Muscle layer of duodenum (tissue), 2 donors: Measurements from ENCODE around the gene RPAIN.

ENCODE experiments used
- H3K27ac ChIP-seq: one replicate; pipeline ENCODE4 v1.7.0; 2013; ENCODE audit warnings: mild to moderate bottlenecking, low read length
- H3K27me3 ChIP-seq: one replicate; pipeline ENCODE4 v1.7.0; 2013; ENCODE audit warnings: low read depth, mild to moderate bottlenecking, control low read depth, low read length
- H3K36me3 ChIP-seq, 2 donors: one replicate each; pipeline ENCODE4 v1.7.0; 2013; ENCODE audit warnings: low read length in 2 of 2, control low read depth in 1 of 2, mild to moderate bottlenecking in 1 of 2; ENCODE audit not compliant: insufficient read depth in 2 of 2, control insufficient read depth in 1 of 2
- H3K4me1 ChIP-seq, 2 donors: one replicate each; pipeline ENCODE4 v1.7.0; 2013; ENCODE audit warnings: low read length in 2 of 2, mild to moderate bottlenecking in 2 of 2, control low read depth in 1 of 2, moderate library complexity in 1 of 2; ENCODE audit not compliant: insufficient read depth in 2 of 2, control insufficient read depth in 1 of 2
- H3K4me3 ChIP-seq, 2 donors: one replicate each; pipeline ENCODE4 v1.7.0; 2013; ENCODE audit warnings: low read length in 2 of 2, low read depth in 1 of 2, mild to moderate bottlenecking in 1 of 2
- H3K9me3 ChIP-seq, 2 donors: one replicate each; pipeline ENCODE4 v1.7.0; 2013; ENCODE audit warnings: low read length in 2 of 2, control low read depth in 1 of 2, mild to moderate bottlenecking in 1 of 2; ENCODE audit not compliant: control insufficient read depth in 1 of 2
- donor health status: healthy.

Gene RPAIN

DNA sequence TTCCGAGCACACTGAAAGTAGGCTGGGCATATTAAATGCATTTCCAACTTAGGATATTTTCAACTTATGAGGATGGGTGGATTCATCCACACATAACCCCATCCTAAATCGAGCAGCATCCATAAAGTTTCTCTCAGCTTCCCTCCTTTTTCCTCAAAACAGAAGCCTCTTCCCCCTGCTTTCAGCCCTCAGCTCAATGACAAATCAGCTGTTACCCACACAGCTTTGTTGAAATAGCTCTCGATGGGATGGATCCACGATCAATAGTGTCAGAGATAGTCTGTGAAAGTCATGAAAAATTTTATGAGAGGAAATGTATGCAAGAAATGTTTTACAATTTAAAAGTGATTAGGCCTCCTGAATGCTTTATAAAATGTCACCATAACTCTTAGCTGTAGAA is 46.3 kb downstream of the RPAIN start:
- Histone ChIP-seq H3K36me3 (peaks cover 0 to 7% of the 10 kb centered on the region in 2 donors), H3K27me3 (no peaks in the 10 kb centered on the region), H3K27ac (no peak overlapping the region), H3K9me3 (no peaks in the 10 kb centered on the region), H3K4me3 (no peak overlapping the region), H3K4me1 (peaks cover 0 to 16% of the 10 kb centered on the region in 2 donors)

- H3K4me3 ChIP-seq, result peak overlapping the region; percentile 89 to 97
- no peak overlapping the region for H3K27ac ChIP-seq
- H3K4me1 ChIP-seq, result peaks cover 0 to 16% of the 10 kb centered on the region in 2 donors
- no peaks in the 10 kb centered on the region for H3K27me3 ChIP-seq
- H3K36me3 ChIP-seq, result peaks cover 0 to 10% of the 10 kb centered on the region in 2 donors
- H3K9me3 ChIP-seq, result no peaks in the 10 kb centered on the region
Observed at GRCh38 chr17:5467416-5467815, 47.4 kb downstream of the RPAIN start.

DNA sequence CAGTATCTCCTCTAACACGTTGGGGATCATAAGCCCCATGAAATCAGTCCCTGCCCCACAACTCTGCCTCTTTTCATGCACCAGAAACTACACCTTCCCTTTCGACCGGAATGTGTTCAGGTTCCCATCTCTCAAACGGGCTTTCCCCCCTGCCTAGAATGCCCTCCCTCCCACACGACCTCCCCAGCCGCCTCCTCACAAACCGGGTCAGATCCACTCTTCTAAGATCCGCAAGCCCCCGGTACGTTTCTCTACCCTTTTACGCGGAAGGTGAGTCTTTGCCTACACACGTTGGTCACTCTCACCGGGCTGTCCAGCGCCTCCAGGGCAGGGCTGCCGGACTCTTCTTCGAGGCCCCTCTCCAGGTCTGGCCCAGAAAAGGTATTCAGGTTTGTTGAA is 48.1 kb downstream of the RPAIN start:
- peaks cover 0 to 16% of the 10 kb centered on the region in 2 donors for H3K4me1 ChIP-seq
- peaks cover 2 to 14% of the 10 kb centered on the region in 2 donors for H3K36me3 ChIP-seq
- H3K27ac ChIP-seq, result no peak overlapping the region
- H3K9me3 ChIP-seq, result no peaks in the 10 kb centered on the region
- peak overlapping the region; percentile 89 to 97 for H3K4me3 ChIP-seq
- H3K27me3 ChIP-seq, result no peaks in the 10 kb centered on the region

DNA sequence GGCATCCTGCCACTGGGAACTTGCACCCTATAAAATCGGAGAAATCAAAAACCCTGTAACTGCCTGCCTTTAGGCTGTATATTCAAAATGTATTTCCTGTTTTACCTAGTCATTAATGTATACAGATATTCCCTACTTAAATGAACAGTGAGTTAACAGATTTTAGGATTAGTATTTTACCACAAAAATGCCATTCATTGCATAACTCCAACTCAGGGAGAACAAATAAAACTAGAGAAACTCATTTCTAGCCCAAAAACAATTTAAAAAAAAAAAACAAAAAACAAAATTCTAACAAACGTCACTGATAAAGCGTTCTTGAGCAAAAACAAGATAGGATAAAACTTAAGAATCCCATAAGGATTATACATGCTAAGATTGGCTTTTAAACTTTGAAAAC is 52.5 kb downstream of the RPAIN start:
- no peak overlapping the region for H3K4me3 ChIP-seq
- no peaks in the 10 kb centered on the region for H3K27me3 ChIP-seq
- H3K36me3 ChIP-seq, result peaks cover 27 to 40% of the 10 kb centered on the region in 2 donors
- H3K4me1 ChIP-seq, result peaks cover 0 to 3% of the 10 kb centered on the region in 2 donors
- no peak overlapping the region for H3K27ac ChIP-seq
- no peaks in the 10 kb centered on the region for H3K9me3 ChIP-seq

DNA sequence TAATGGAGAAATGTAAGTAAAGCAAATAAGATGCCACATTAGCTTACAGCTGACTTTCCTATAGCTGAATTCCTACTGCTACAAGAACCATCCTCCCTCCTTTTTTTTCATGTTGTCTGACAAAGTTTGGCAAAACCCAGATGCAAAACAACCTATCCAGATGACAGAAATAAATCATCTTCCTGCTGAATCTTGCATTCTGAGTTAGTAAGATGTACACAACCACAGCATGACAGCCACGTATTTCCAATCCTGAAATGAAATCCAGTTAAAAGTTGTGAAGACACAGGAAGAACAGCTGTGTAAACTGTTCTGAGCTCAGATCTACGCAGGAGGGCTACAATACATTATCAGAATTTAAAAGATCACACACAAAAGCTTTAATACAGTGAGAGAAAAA is 53.9 kb downstream of the RPAIN start:
- Histone ChIP-seq H3K4me1 (no peaks in the 10 kb centered on the region), H3K9me3 (no peaks in the 10 kb centered on the region), H3K27me3 (no peaks in the 10 kb centered on the region), H3K4me3 (no peak overlapping the region), H3K27ac (no peak overlapping the region), H3K36me3 (peaks cover 41 to 54% of the 10 kb centered on the region in 2 donors)

GRCh38 chr17:5478992-5479391 is 59.0 kb downstream of the RPAIN start:
- Histone ChIP-seq H3K4me3 (no peak overlapping the region), H3K36me3 (peaks cover 73 to 81% of the 10 kb centered on the region in 2 donors)

GRCh38 chr17:5480962-5481361 is 61.0 kb downstream of the RPAIN start:
- Histone ChIP-seq H3K4me1 (peaks cover 9 to 20% of the 10 kb centered on the region in 2 donors), H3K36me3 (peaks cover 63 to 81% of the 10 kb centered on the region in 2 donors), H3K27me3 (no peaks in the 10 kb centered on the region), H3K27ac (no peak overlapping the region), H3K9me3 (no peaks in the 10 kb centered on the region), H3K4me3 (no peak overlapping the region)

More at GRCh38 chr17:5478992-5479391, 59.0 kb downstream of the RPAIN start:
- Histone ChIP-seq H3K27me3 (no peaks in the 10 kb centered on the region), H3K27ac (no peak overlapping the region), H3K9me3 (no peaks in the 10 kb centered on the region), H3K4me1 (peaks cover 0 to 5% of the 10 kb centered on the region in 2 donors)

GRCh38 chr17:5481451-5481850 is 61.5 kb downstream of the RPAIN start:
- Histone ChIP-seq H3K4me1 (peaks cover 9 to 20% of the 10 kb centered on the region in 2 donors), H3K27ac (no peak overlapping the region), H3K9me3 (no peaks in the 10 kb centered on the region), H3K27me3 (no peaks in the 10 kb centered on the region), H3K4me3 (no peak overlapping the region), H3K36me3 (peaks cover 63 to 80% of the 10 kb centered on the region in 2 donors)
